Measurements from ENCODE around the gene HOOK2.

DNA sequence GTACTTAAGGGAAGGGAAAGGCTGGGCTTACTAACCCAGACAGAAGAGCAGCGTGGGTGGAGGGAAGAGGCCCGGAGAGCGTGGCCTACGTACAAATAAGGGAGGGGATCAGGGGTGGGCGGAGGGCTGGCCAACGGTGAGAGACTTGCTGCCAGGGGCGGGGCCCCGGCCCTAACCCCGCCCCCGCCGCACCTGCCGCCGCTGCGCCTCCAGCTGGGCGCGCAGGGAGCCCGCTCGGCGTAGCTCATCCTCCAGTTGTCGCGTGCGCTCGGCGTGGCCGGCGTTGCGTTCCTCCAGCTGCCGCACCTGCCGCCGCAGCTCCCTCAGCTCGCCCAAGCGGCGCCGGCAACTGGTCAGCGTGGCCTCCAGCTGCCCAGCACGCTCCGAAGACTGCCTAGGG is 5.7 kb downstream of the HOOK2 start:
- TF ChIP-seq FOXM1 (IDR thresholded peaks at IDR 0.05; ENCODE audit: borderline replicate concordance) = no peak
- no peak for TF ChIP-seq SP1 (IDR thresholded peaks at IDR 0.05)
- no peak for TF ChIP-seq BHLHE40 (IDR thresholded peaks at IDR 0.05; ENCODE audit: borderline replicate concordance)
- no peak for TF ChIP-seq ZNF384 (IDR thresholded peaks at IDR 0.05)
- TF ChIP-seq ARNT (IDR thresholded peaks at IDR 0.05) = no peak
- no peak for TF ChIP-seq SUZ12 (IDR thresholded peaks at IDR 0.05)
- no peak for TF ChIP-seq FOXK2 (IDR thresholded peaks at IDR 0.05)
- TF ChIP-seq TARDBP (IDR thresholded peaks at IDR 0.05) = no peak
- TF ChIP-seq FOXA1 (IDR thresholded peaks at IDR 0.05) = no peak
- TF ChIP-seq LEF1 (IDR thresholded peaks at IDR 0.05; ENCODE audit: borderline replicate concordance) = no peak
- TF ChIP-seq HDGF (IDR thresholded peaks at IDR 0.05; ENCODE audit: borderline replicate concordance) = no peak
- no peak for TF ChIP-seq PKNOX1 (IDR thresholded peaks at IDR 0.05)
- no peak for TF ChIP-seq NFRKB (IDR thresholded peaks at IDR 0.05)
- no peak for TF ChIP-seq CTBP1 (IDR thresholded peaks at IDR 0.05; ENCODE audit: borderline replicate concordance)
